PC-3 (cell line): Measurements from ENCODE around the gene LRRC4B. TPM values are rescaled to one million over a fixed set of nuclear protein-coding genes. Genes with fewer than 3 reads are reported as not detected.

Source experiments
- ATAC-seq: fragments of 200-7000 bp; cut with Tn5 transposase; 2 replicates; pipeline ENCODE4 v1.9.1; 2020; ENCODE audit warnings: mild to moderate bottlenecking, moderate library complexity
- BruUV-seq: library from RNA; stranded (reverse); fragments of 400-500 nt; replicated peaks from 2 replicates; lab custom pipeline; 2021; lab: Mats Ljungman, UMichigan
- CTCF ChIA-PET: fragments of 300-600 bp; sonication (Branson Sonifier 250); formaldehyde crosslinking; loops from one replicate; lab custom pipeline; 2022; ENCODE audit warnings: antibody characterized with exemption; lab: Charles Lee
- POLR2A ChIA-PET: fragments of 300-600 bp; sonication (Branson Sonifier 250); formaldehyde crosslinking; loops from one replicate; lab custom pipeline; 2022; ENCODE audit warnings: antibody characterized with exemption; ENCODE audit not compliant: unreplicated experiment; lab: Charles Lee
- DNase-seq: peaks from one replicate; pipeline ENCODE4 v3.0.0-alpha.2; 2015
- H2AFZ ChIP-seq: fragments of 300-600 bp; sonication (generic); 2 replicates; pipeline ENCODE4 v1.6.0; 2016; ENCODE audit warnings: antibody characterized with exemption, low read length
- H3F3A ChIP-seq: fragments of 300-600 bp; sonication (generic); one replicate; pipeline ENCODE4 v1.6.0; 2017; ENCODE audit warnings: antibody characterized with exemption, low read length, control low read depth, mild to moderate bottlenecking; ENCODE audit not compliant: unreplicated experiment
- H3K27ac ChIP-seq: fragments of 300-600 bp; sonication (generic); 2 replicates; pipeline ENCODE4 v1.5.1; 2016; ENCODE audit warnings: mild to moderate bottlenecking, low read length
- H3K27me3 ChIP-seq: fragments of 300-600 bp; sonication (generic); 2 replicates; pipeline ENCODE4 v1.6.1; 2016; ENCODE audit warnings: low read length, mixed read lengths
- H3K36me3 ChIP-seq: fragments of 300-600 bp; sonication (generic); 2 replicates; pipeline ENCODE4 v1.6.1; 2016; ENCODE audit warnings: low read depth, mixed run types, low read length, mixed read lengths
- H3K4me1 ChIP-seq: fragments of 300-600 bp; sonication (generic); 2 replicates; pipeline ENCODE4 v1.5.1; 2016; ENCODE audit warnings: low read length; ENCODE audit not compliant: insufficient read depth
- H3K4me2 ChIP-seq: fragments of 300-600 bp; sonication (generic); 2 replicates; pipeline ENCODE4 v1.6.0; 2016; ENCODE audit warnings: low read length
- H3K4me3 ChIP-seq: fragments of 300-600 bp; sonication (generic); 2 replicates; pipeline ENCODE4 v1.5.1; 2016; ENCODE audit warnings: mild to moderate bottlenecking, low read length, mixed read lengths
- H3K79me2 ChIP-seq: fragments of 300-600 bp; sonication (generic); 2 replicates; pipeline ENCODE4 v1.6.1; 2017; ENCODE audit warnings: low read length, mixed read lengths
- H3K9ac ChIP-seq: fragments of 300-600 bp; sonication (generic); 2 replicates; pipeline ENCODE4 v1.6.0; 2016; ENCODE audit warnings: mild to moderate bottlenecking, low read length
- H3K9me2 ChIP-seq: fragments of 300-600 bp; sonication (generic); replicated peaks from 2 replicates; pipeline ENCODE4 v1.6.1; 2016; ENCODE audit warnings: mixed run types, low read length, mixed read lengths
- H3K9me3 ChIP-seq: fragments of 300-600 bp; sonication (generic); 2 replicates; pipeline ENCODE4 v1.6.1; 2016; ENCODE audit warnings: low read length, mixed read lengths
- H4K20me1 ChIP-seq: fragments of 300-600 bp; sonication (generic); 2 replicates; pipeline ENCODE4 v1.6.1; 2016; ENCODE audit warnings: low read length, mixed read lengths
- CTCF ChIP-seq: fragments of 300-600 bp; sonication (generic); conservative IDR thresholded peaks from 2 replicates; pipeline ENCODE4 v1.5.1; 2017; ENCODE audit warnings: antibody characterized with exemption, low read depth, mild to moderate bottlenecking, low read length
- EZH2 ChIP-seq: fragments of 300-600 bp; sonication (generic); IDR thresholded peaks from one replicate; pipeline ENCODE4 v1.6.1; 2017; ENCODE audit warnings: antibody characterized with exemption, mild to moderate bottlenecking, low read length; ENCODE audit not compliant: unreplicated experiment
- EZH2phosphoT487 ChIP-seq: fragments of 300-600 bp; sonication (generic); IDR thresholded peaks from 2 replicates; pipeline ENCODE4 v1.6.1; 2018; ENCODE audit warnings: mild to moderate bottlenecking, antibody characterized with exemption, low read length, borderline replicate concordance
- intact Hi-C: fragments of 100-400 bp; cut with micrococcal nuclease; formaldehyde crosslinking; loops from 2 replicates; pipeline ENCODE4 v1.9.0; 2023
- total RNA-seq: library from RNA; depleted of rRNA; stranded (reverse); fragments of >200 nt; gene quantifications from 2 replicates; pipeline ENCODE4 v1.2.3, GENCODE V29; 2014

The LRRC4B gene
- total RNA-seq, 1 experiment from 2014 or later: 0.26 TPM

DNA sequence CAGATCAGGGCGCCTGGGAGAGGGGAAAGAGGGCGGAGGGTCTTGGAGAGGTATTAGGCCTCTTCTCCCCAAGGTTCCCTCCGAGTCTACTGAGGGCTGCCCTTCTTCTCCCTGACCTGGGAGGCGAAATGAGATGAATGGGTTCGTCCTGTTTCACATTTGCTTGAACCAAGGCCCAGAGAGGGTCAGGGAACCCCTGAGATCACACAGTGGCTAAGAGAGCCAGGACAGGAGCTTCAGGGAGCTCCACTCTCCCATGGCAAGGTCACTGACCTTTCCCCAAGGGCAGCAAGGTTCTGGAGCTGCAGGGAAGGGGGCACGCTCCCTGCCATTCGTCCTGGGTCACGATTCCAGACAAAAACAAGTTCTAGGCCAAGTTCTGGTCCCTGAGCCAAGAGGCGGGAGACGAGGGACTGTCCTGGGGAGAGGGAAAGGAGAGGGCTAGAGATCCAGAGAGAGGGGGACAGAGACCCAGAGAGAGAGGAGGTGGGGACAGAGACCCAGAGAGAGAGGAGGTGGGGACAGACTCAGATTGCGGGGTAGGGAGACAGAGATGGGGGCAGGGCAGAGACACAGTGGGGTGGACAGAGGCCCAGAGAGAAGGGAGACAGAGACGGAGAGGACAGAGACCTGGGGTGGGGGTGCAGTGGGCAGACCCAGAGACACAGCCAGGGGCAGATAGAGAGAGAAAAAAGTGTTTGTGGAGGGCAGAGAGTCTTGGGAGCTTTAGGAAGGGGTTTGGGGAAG is 55.1 kb downstream of the LRRC4B start:
- H3K4me1 ChIP-seq: peaks cover 10% of the 10 kb centered on the region; the same call in 1 of the 2 replicates
- POLR2A ChIA-PET: no interaction called here
- TF ChIP-seq EZH2phosphoT487: no peak
- TF ChIP-seq EZH2: no peak
- no peak for TF ChIP-seq CTCF
- H3K79me2 ChIP-seq: 0 out of 2 replicates have a peak, but pooled peaks cover 3% of the 10 kb centered on the region
- H3K27me3 ChIP-seq: no peaks in the 10 kb centered on the region
- H2AFZ ChIP-seq: no peak overlapping the region
- H3K9me3 ChIP-seq: no peaks in the 10 kb centered on the region
- intact Hi-C loops: no loop called here
- no peaks in the 10 kb centered on the region for H3K9me2 ChIP-seq
- CTCF ChIA-PET: no interaction called here
- DNase-seq (no peak), ATAC-seq (no peak)
- H3K27ac ChIP-seq: no peak overlapping the region
- H3K9ac ChIP-seq: no peak overlapping the region
- no peak overlapping the region for H3K4me2 ChIP-seq
- BruUV-seq: no TSS peak
- no peak overlapping the region for H3K4me3 ChIP-seq
- H3F3A ChIP-seq: no peaks in the 10 kb centered on the region
- no peaks in the 10 kb centered on the region for H3K36me3 ChIP-seq
- H4K20me1 ChIP-seq: no peaks in the 10 kb centered on the region

GRCh38 chr19:50512112-50512998 is 55.9 kb downstream of the LRRC4B start:
- H3K4me1 ChIP-seq: peaks cover 10% of the 10 kb centered on the region; the same call in 1 of the 2 replicates
- ChIA-PET POLR2A (no interaction called here), CTCF (no interaction called here)
- TF ChIP-seq EZH2phosphoT487 (no peak), CTCF (no peak), EZH2 (no peak)
- no peaks in the 10 kb centered on the region for H3K9me2 ChIP-seq
- no peaks in the 10 kb centered on the region for H3F3A ChIP-seq
- H3K27me3 ChIP-seq: no peaks in the 10 kb centered on the region
- H2AFZ ChIP-seq: no peak overlapping the region
- no TSS peak for BruUV-seq
- H3K36me3 ChIP-seq: no peaks in the 10 kb centered on the region
- 0 out of 2 replicates have a peak, but pooled peaks cover 3% of the 10 kb centered on the region for H3K79me2 ChIP-seq
- ATAC-seq (no peak), DNase-seq (no peak)
- no peak overlapping the region for H3K9ac ChIP-seq
- no peaks in the 10 kb centered on the region for H4K20me1 ChIP-seq
- no peak overlapping the region for H3K27ac ChIP-seq
- intact Hi-C loops: no loop called here
- H3K4me3 ChIP-seq: no peak overlapping the region
- H3K9me3 ChIP-seq: no peaks in the 10 kb centered on the region
- H3K4me2 ChIP-seq: no peak overlapping the region
